GM18520 (cell line): ENCODE data around the gene ABCC3.

Source experiments
- ATAC-seq: cut with Tn5 transposase; IDR thresholded peaks from one replicate; pipeline ENCODE4 v1.9.1; 2021; ENCODE audit not compliant: unreplicated experiment

Gene ABCC3

DNA sequence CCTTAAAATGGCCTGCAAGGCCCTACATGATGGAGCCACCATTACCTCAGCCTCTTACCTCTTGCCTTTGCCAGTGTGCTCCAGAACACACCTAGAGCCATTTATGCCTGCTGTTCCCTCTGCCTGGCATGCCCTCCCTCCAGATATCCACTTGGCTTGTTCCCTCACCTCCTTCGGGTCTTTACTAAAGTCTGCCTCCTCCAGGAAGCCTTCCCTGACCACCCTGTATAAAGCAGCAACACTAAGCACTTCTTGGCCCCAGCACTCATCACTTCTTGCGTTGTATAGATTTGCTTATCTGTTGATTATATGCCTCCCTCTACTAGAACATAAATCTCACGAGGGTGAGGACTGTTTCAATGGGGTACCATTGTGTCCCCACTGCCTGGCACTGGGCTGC is 47.8 kb downstream of the ABCC3 start:
- no peak for ATAC-seq

DNA sequence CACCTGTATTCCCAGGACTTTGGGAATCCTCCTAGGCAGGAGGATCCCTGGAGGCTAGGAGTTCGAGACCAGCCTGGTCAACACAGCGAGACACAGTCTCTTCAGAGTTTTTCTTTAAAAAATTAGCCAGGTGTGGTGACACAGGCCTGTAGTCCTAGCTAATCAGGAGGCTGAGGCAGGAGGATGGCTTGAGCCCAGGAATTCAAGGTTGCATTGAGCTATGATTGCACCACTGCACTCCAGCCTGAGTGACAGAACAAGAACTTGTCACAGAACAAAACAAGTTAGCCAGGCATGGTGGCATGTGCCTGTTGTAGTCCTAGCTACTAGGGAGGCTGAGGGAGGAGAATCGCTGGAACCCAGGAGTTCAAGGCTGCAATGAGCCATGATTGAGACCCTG is 48.3 kb downstream of the ABCC3 start:
- ATAC-seq, result no peak

DNA sequence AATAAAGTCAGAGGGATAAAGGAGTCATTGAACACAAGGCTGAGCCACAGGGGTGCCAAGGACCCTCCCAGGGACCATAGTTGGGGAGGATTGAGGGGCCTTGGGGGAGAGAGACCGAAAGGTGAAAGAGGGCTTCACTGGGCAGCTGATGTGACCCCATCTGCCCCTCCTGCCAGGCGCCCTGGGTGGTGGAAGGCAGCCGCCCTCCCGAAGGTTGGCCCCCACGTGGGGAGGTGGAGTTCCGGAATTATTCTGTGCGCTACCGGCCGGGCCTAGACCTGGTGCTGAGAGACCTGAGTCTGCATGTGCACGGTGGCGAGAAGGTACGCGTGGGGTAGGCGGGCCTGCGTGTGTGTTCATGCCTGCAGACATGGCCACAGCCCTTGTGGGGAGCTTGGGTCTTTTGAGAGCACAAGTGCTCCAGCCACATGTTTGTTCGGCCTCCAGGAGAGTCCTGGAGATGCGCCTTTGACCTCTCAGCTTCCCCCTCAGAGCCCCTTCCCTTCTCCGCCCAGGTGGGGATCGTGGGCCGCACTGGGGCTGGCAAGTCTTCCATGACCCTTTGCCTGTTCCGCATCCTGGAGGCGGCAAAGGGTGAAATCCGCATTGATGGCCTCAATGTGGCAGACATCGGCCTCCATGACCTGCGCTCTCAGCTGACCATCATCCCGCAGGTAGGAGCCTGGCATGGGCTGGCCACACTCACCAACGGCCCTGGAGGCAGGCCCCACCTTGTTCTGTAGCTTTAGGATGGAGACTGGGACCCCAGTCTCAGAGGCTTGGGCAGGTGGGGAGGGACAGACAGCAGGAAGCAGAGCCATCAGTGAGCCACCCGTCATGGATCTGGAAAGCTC is 49.0 kb downstream of the ABCC3 start:
- ATAC-seq, result no peak

DNA sequence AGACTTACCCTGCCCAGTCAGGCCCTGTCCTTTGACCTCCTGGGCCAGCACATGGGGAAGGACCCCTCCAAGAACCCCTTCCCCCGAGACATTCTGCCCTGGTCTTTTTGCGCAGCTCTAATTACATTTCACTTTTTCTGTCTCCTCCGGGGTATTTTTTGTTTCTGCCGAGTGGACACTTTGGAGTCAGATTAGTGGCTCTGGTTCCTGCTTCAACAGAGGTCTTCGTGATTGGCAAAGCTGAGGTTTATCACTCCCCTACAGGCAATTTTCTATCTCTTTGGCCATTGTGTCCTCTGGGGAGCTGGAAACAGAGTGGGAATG is 49.6 kb downstream of the ABCC3 start:
- no peak for ATAC-seq

DNA sequence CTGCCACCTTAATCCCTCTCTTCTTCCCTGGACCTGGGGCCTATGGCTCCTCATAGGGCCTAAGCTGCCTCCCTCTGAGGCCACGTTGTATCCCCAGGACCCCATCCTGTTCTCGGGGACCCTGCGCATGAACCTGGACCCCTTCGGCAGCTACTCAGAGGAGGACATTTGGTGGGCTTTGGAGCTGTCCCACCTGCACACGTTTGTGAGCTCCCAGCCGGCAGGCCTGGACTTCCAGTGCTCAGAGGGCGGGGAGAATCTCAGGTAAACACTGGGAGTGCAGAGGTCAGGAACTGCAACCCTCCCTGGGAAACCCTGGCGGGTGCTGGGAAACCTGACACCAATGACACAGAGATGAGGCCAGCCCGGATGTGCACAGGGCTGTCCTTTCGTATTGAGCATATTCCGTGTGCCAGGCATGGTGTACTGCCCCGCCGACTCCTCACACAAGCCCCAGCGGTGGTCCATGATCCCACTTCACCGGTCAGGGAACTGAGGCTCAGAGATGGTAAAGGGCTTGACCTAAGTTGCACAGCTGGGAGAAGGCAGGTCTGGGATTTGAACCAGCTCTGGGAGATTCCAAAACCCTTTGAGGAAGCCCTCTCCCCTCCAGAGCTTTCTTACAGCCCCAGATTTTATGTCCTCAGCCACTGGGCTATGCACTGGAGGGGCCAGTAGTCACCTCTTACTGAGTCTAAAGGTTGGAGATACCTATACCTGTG is 50.1 kb downstream of the ABCC3 start:
- no peak for ATAC-seq

DNA sequence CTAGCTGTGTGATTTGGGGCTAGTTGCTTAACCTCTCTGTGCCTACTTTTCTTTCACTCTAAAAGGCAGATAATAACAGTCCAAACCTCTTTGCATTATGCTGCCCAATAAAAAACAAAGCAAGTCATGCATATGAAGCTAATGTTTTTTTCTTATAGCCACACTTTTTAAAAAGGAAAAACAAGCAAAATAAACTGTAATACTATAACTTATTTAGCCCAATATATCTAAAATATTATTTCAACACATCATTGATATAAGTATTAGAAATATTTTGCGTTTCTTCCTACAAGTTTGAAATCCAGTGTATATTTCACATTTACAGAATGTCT is 50.6 kb downstream of the ABCC3 start:
- no peak for ATAC-seq

DNA sequence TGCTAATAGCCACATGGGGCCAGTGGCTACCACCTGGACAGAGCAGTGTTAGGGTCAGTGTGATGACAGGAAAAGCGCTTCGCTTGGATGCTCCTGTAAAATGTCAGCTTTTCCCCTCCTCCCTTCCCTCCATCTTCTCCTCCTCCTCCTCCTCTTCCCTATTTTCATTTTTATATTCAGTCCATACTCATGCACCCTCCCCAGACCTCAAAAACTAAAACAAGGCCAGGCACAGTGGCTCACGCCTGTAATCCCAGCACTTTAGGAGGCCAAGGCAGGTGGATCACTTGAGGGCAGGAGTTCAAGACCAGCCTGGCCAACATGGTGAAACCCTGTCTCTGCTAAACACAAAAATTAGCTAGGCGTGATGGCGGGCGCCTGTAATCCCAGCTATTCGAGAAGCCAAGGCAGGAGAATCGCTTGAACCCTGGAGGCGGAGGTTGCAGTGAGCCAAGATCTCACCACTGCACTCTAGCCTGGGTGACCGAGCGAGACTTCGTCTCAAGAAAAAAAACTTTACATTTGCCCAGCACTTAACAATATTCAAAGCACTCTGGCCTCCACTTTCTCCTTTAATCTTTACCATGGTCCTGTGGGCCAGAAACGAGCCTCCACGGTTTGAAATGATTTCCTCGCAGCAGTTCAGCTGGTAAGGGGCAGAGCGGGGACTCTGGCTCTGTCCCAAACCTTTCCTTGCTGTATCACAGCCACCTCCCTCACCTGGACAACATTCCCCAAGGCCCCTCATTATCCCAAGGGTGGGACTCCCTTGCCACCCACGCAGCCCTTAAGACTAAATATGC is 51.2 kb downstream of the ABCC3 start:
- ATAC-seq, result no peak

DNA sequence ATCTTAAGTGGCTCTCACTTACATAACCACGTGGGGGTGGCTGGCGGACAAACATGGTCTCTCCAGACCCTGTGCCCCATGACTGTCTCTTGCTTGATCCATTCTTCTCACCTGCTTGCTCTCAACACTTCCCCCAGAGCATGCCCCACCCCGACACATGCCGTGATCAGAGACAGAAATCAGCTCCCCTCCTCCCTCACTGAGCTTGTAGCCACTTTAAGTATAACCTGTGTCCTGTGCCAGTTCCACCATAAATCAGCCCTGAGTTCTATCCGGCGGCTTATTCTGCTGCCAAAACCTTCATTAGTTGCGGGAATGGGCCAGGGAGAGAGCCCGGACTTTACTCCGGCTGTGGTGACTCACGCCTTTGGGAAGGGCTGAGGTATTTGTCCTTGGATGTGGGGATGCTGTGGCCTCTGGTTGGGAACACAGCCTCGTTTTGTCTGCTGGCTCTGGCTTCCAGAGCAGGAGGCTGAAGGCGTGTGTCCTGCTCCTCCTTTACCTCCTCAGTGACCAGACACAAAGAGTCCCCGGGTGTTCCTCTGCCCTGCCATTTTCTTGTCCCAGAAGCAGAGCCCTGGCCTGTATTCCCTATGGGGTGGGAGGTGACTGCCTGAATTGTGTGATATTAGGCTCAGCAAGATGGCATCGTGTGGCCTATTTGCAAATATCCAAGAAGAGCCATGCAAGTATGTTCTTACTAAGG is 52.0 kb downstream of the ABCC3 start:
- no peak for ATAC-seq

DNA sequence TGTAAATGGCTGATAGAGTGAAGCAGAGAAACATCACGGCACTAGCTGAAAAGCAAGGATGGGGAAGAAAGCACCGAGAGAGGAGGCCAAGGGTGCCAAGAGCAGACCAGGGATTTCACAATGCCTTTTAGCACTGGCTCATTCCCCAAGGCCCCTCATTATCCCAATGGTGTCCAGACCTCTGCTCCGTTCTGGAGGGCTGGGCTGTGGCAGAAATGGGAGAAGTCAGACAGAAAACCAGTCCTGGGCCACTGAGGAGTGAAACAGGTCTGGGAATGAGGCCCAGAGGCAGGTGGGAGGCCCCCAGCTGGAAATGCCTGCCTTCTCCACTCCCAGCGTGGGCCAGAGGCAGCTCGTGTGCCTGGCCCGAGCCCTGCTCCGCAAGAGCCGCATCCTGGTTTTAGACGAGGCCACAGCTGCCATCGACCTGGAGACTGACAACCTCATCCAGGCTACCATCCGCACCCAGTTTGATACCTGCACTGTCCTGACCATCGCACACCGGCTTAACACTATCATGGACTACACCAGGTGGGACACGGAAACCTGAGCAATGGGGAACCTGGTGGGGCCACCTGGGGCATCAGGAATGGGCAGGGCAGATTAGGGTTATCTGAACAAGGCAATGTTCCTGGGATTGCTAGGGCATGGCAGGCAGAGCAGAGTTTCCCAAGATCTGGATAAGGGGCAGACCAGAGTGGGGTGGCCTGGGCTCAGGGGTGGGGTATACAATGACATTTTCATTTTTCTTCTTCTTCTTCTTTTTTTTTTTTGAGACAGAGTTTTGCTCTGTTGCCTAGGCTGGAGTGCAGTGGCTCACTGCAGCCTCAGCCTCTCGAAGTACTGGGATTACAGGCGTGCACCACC is 52.8 kb downstream of the ABCC3 start:
- no peak for ATAC-seq

DNA sequence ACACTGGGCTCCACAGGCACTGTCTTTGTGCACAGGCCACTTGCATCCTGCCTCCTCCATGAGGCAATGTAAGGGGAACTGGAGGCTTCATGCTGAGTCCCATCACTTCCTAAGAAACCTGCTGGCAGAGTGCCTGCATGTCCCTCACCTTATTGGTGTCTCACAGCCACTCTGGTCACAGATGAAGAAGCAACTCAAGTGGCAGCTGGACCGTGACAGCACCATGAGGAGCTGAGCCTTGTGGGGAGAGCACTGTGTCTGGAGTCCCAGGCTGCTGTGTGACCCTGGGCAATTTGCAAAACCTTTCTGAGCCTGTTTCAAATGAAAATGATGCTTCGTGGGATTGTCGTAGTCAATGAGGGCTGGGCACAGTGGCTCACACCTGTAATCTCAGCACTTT is 53.6 kb downstream of the ABCC3 start:
- no peak for ATAC-seq

DNA sequence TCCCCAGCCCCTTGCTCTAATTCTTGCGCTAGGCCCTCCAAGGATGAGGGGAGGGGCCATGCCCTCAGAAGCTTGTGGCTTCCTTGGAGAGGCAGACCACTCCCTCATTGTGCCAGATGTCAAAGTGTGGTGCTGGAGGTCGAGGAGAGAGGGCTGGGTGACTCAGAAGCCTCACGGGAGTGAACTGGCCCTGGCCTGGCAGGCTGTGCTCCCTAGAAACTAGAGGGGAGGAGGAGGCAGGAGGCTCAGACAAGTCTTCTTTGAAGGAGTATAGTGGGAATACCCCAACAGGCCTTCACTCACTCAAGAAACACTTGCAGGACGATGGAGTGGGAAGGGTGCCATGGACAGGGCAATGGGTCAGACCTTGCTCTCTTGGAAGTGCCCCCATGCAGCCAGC is 54.6 kb downstream of the ABCC3 start:
- no peak for ATAC-seq

DNA sequence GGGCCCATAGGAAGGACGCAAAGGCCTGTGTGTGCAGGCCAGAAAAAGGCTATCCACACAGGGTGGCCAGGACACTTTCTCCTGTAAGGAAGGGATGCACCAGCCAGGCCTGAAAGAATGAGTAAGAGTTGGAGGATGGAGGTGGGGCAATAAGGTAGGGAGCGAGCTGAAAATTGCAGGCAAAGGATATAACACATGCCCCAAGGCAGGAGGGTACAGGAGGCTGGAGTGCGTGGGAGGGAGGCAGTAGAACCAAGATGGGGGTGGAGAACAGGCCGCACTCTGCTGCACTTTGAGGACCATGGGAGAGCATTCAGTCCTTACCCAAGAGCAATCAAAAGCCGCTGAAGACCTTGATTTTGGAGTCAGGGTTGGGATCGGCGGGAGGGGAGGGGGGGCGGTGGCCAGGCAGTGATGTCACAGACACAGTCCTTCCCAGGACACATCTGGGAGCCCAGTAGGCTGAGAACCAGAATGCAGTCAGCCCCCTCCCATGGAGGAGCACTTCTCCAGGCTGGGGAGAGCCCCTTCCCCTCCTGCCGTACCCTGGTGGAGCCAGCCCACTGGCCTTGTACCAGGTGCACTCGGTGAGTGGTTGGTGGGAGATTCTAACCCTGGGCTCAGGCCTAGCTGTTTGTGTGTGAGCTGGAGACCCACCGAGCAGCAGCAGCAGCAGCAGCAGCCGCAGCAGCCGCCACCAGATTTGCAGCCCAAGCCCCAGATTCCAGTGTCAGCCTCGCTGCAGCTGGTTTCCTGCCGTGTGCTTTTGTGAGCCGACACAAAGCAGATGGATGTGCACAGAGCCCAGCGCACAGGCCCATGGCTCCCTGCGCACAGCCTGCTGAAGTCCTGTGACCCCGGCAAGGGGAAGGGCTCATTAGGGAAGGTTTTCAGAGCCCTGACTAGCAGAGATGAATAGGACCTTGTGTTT is 55.5 kb downstream of the ABCC3 start:
- ATAC-seq, result no peak

DNA sequence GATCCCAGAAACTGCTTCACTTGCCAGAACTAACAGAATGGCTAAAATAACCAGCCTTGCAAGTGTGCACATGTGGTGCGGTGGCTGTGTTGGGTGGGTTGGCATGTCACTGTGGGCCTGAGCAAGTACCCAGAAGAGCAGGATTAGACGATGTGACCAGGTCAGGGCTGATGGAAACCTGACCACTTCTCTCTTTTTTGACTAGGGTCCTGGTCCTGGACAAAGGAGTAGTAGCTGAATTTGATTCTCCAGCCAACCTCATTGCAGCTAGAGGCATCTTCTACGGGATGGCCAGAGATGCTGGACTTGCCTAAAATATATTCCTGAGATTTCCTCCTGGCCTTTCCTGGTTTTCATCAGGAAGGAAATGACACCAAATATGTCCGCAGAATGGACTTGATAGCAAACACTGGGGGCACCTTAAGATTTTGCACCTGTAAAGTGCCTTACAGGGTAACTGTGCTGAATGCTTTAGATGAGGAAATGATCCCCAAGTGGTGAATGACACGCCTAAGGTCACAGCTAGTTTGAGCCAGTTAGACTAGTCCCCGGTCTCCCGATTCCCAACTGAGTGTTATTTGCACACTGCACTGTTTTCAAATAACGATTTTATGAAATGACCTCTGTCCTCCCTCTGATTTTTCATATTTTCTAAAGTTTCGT is 56.3 kb downstream of the ABCC3 start:
- no peak for ATAC-seq

DNA sequence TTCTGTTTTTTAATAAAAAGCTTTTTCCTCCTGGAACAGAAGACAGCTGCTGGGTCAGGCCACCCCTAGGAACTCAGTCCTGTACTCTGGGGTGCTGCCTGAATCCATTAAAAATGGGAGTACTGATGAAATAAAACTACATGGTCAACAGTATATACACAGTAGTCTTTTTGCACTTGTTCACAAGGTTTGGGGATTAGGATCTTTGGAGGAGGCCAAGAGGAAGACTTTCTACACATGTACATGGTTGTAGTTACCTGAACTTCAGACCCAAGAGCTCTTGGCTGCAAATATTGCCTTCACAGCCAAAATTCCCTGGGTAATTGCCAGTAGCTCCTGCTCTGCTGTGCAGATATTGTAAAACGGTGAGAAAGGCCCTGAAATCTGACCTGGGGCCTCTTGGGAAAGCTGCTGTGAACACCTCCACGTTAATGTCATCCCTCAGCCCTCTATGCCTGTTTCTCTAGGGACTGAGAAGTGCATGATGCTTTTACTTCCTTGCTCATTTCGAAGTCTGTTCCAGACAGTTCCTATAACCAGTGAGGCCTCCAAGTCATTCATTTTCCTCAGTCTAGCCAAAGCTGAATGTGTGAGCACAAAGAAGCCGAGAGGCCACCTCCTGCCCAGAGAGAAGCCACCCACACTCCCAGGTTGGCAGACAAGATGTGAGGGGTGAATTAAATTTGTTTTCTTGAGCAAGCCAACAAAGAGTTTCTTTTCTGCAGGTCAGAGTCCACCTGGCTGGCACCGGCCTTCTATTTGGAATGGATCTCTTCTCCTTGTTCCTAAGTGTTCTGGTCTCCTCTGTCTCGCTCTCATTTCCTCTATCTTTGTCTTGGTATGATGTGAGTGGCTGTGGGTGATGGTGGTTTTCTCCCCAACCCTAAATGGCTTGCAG is 57.1 kb downstream of the ABCC3 start:
- ATAC-seq, result no peak

DNA sequence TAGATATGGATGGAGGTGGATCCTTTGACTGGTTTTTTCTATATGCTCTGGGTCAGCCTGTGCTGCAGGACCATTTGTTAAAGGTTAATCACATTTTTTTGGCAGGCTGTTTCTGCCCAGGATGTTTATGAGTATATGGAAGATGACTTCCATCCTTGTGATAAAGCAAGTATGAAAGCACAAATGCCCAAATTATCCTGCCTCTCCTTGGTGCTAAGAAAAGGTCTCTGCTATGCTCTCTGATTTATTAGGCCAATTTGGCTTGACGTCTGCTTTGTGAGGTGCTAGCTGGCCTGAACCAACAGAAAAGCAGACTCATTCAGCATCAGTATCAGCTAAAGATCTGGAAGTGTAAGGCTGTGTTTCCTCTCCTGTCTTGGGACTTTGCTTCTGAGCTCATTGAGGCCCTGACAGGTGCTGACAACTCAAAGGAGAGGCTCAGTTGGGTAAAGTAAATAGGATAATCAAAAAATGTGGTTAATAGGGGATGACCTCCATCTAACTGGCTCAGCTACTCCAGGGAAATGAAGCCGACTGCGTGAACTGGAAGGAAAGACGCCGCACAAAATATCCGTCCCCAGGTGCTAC is 57.9 kb downstream of the ABCC3 start:
- no peak for ATAC-seq

DNA sequence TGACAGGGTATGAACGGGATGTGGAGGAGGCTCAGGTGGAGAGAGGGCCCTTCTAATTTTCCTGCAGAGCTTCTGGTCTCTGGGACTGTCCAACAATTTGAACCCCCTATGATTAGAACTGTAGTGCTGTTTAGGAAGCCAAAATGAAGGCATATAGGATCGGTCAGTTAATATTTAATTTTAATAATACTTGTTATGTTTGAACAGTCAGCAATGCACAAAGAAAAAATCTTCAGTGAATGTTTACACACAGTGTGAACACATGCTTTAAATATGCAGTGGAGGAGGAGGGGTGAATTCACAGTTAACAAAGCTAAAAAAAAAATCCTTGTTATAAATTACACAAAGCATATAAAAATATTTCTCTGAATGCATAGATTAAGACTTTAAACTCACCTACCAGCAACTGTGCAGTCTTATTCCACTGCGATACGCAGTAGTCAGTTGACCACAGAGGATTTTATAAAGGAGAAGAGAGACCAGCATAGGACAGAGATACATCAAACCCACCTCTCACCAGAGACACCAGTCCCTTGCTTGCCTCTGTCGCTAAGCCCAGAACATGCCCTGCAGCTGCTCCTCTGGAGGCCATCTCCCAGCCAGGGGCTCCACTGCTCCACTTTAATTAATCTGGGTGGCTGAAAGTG is 58.5 kb downstream of the ABCC3 start:
- no peak for ATAC-seq

DNA sequence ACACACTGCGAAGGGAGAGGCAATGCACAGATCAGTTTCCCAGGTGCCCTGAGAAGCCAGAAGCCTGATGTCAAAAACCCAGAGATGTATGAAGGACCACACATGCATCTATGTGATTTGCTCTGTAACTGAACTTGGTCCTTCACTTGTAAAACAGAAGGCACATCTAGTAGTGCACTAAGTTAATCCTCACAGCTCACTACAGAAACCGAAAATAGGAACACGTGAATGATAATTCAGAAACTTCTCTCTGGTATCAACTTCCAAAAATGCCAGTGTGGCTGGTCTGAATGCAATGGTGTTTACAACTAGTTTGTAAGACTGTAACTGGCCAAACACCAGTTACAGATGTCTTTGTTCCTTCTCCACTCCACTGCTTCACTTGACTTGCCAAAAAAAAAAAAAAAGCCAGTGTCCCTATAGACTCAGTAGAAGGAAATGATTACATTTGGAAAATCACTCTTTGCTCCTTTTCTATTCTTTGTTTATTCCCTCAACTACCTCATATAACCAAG is 61.7 kb downstream of the ABCC3 start:
- ATAC-seq, result no peak
